Measurements from ENCODE around the gene NEGR1.

Gene NEGR1

DNA sequence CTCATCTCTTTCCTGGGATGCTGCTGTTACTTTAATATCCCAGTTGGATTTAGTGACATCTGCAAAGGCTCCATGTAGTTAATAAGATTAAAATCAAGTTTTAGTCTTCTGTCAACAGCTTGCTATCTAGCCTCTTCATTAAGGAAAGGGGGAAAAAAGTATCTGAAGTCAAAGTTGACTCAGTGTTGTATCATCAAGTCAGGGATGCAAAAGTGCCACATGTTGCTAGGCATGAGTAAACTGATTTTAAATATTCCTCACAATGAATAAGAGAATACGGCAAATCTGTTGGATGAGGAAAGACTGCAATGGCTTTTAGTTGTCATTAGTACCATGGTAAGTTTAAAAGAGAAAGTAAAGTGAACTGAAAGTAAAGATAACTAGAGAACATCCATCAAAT is 818.3 kb downstream of the NEGR1 start:
- DNase-seq (ENCODE audit: low read depth in 2 of 2): peak; percentile 14 to 62
- TF ChIP-seq, protein P1, sequence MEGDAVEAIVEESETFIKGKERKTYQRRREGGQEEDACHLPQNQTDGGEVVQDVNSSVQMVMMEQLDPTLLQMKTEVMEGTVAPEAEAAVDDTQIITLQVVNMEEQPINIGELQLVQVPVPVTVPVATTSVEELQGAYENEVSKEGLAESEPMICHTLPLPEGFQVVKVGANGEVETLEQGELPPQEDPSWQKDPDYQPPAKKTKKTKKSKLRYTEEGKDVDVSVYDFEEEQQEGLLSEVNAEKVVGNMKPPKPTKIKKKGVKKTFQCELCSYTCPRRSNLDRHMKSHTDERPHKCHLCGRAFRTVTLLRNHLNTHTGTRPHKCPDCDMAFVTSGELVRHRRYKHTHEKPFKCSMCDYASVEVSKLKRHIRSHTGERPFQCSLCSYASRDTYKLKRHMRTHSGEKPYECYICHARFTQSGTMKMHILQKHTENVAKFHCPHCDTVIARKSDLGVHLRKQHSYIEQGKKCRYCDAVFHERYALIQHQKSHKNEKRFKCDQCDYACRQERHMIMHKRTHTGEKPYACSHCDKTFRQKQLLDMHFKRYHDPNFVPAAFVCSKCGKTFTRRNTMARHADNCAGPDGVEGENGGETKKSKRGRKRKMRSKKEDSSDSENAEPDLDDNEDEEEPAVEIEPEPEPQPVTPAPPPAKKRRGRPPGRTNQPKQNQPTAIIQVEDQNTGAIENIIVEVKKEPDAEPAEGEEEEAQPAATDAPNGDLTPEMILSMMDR (IDR thresholded peaks at IDR 0.05; ENCODE audit: low read depth, low read length): no peak
- no peak overlapping the region for H3K4me3 ChIP-seq (replicated peaks in 1 of 2; ENCODE audit: low read depth in 2 of 2, low read length in 2 of 2)

DNA sequence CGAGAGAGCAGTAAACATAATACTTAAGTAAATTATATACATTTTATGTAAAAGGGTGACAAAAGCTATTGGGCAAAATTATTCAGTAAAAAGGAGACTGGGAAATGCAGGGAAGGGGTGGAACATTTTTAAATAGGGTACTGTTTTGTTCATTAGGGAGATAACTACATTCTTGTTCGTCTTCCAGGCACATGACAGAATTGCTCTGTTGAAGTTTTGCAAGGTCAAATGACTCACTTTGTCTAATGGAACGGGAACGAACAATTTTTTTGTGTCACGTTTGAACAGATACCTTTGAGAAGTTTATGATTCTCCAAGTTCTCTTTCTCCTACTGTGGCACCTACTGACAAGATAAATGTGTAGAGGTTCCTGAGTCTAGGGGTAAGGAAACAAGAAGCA is 819.2 kb downstream of the NEGR1 start:
- TF ChIP-seq, protein P1 (IDR thresholded peaks at IDR 0.05; ENCODE audit: low read depth, low read length): no peak
- H3K4me3 ChIP-seq (replicated peaks in 1 of 2; ENCODE audit: low read depth in 2 of 2, low read length in 2 of 2): no peak overlapping the region
- DNase-seq (ENCODE audit: low read depth in 2 of 2): peak; percentile 54 to 63

DNA sequence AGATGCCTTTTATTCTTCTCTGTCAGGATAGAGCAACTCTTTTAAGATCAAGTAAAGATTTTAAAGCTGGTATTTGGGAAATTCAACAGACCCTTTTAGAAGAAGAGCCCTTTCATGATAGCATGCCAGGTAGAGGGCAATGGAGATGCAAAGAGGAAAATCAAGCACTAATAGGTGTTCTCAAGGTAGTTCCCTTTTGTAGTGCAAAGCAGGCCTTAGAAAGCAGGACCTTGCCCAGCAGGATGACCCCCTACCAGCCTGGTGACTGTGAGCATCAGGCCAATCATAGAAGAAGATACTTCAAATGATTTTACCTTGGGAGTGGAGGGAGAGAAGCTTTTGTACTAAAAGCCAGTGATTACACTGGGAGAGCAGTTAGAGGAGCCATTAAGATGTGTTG is 820.1 kb downstream of the NEGR1 start:
- TF ChIP-seq, protein P1 (IDR thresholded peaks at IDR 0.05; ENCODE audit: low read depth, low read length): no peak
- no peak for DNase-seq (ENCODE audit: low read depth in 2 of 2)
- H3K4me3 ChIP-seq (replicated peaks in 1 of 2; ENCODE audit: low read depth in 2 of 2, low read length in 2 of 2): no peak overlapping the region

DNA sequence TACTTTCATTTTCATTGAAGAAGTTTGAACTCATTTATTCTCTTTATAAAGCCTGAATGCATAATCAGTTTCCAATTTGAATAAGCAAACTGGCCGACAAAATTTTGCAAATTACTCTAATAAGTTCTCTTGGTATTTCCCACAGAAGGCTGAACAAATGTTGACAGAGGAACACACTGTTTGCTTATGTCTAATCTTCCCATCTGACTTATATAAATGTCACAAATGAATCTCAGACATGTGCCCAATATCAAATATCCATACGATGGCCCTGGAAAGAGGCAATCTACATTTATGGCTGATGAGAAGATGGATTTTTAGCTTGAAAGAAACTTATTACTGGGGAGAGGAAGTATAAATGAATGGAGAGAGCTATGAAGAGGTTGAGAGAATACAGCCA is 820.9 kb downstream of the NEGR1 start:
- TF ChIP-seq, protein P1 (IDR thresholded peaks at IDR 0.05; ENCODE audit: low read depth, low read length): no peak
- DNase-seq (ENCODE audit: low read depth in 2 of 2): no peak
- no peak overlapping the region for H3K4me3 ChIP-seq (replicated peaks in 1 of 2; ENCODE audit: low read depth in 2 of 2, low read length in 2 of 2)

DNA sequence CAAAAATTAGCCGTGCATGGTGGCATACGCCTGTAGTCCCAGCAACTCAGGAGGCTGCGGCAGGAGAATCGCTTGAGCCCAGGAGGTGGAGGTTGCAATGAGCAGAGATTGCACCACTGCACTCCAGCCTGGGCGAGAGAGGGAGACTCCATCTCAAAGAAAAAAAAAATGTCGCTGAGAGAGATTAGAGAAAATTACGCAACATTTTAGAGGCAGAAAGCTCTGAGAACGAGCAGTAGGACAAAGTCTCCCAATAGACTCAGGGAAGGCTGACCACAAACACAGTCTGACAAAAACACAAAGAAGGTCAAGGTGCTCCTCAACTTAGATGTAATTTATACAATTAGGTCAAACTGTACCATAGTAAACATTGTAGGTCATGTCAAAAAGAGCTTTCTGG is 833.9 kb downstream of the NEGR1 start:
- TF ChIP-seq, protein P1 (IDR thresholded peaks at IDR 0.05; ENCODE audit: low read depth, low read length): no peak
- DNase-seq (ENCODE audit: low read depth in 2 of 2): no peak

DNA sequence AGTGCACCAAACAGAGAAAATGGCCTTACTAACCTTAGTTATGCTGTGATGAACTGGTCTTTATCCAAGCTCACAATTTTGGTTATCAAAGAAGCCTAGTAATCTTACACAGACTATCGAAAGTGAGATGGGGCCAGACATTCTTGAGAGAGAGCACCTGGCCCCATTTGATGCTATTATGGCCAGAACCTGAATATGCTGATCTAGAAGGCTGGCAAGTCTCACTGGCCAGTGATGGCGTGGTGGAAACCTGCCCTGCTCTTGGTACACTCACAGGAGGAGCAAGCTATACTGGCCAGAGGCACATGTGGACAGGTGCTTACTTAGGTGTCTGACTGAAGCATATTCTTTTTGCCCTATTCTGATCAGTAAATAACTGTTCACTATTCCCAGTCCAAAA is 843.7 kb downstream of the NEGR1 start:
- TF ChIP-seq, protein P1 (IDR thresholded peaks at IDR 0.05; ENCODE audit: low read depth, low read length): no peak
- no peak overlapping the region for H3K4me3 ChIP-seq (replicated peaks in 1 of 2; ENCODE audit: low read depth in 2 of 2, low read length in 2 of 2)
- DNase-seq (ENCODE audit: low read depth in 2 of 2): no peak

More for the DNA sequence above, 833.9 kb downstream of the NEGR1 start:
- H3K4me3 ChIP-seq (replicated peaks in 1 of 2; ENCODE audit: low read depth in 2 of 2, low read length in 2 of 2): no peak overlapping the region

DNA sequence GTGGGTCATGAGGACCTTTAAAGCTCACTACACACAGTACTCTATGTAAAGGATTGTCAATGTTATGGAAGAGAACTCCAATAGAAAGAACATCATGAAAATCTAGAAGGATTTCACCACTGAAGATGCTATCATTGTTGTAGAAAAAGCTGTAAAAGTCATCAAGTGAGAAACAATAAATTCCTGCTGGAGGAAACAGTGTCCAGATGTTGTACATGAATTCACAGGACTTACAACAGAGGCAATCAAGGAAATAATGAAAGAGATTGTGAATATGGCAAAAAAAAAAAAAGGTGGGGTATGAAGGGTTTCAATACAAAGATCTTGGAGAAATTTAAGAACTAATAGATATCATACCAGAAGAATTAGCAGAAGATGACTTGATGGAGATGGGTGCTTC is 846.4 kb downstream of the NEGR1 start:
- H3K4me3 ChIP-seq (replicated peaks in 1 of 2; ENCODE audit: low read depth in 2 of 2, low read length in 2 of 2): no peak overlapping the region
- no peak for DNase-seq (ENCODE audit: low read depth in 2 of 2)
- TF ChIP-seq, protein P1 (IDR thresholded peaks at IDR 0.05; ENCODE audit: low read depth, low read length): no peak

Data from cardiac fibroblast (primary cell).